ENCODE measurements around the gene CRKL. TPM values are rescaled to one million over a fixed set of nuclear protein-coding genes. Genes with fewer than 3 reads are reported as not detected.

Gene CRKL
- total RNA-seq, result 55.5 TPM
- long read RNA-seq, full-length matches to known transcripts, result 29 of 50 reads
- long read RNA-seq, partial matches to known transcripts, result 19 of 50 reads
- long read RNA-seq, other reads (novel, unspliced or antisense), result 2 of 50 reads

GRCh38 chr22:20916916-20917810 lies at the start of gene CRKL:
Gene CRKL (plus strand): TSS chr22:20917407. CDS start chr22:20917935, 528 bp downstream.
- DNase-seq (ENCODE audit: low spot score), result peak; percentile 99
- intact Hi-C loops (cut with DNase I), result loop anchor here (1.0 to 5.0 kb wide), 3 partner anchors 60 to 85 kb away; partner anchors contain the start of genes LZTR1, PI4KA, SNAP29 and THAP7

DNA sequence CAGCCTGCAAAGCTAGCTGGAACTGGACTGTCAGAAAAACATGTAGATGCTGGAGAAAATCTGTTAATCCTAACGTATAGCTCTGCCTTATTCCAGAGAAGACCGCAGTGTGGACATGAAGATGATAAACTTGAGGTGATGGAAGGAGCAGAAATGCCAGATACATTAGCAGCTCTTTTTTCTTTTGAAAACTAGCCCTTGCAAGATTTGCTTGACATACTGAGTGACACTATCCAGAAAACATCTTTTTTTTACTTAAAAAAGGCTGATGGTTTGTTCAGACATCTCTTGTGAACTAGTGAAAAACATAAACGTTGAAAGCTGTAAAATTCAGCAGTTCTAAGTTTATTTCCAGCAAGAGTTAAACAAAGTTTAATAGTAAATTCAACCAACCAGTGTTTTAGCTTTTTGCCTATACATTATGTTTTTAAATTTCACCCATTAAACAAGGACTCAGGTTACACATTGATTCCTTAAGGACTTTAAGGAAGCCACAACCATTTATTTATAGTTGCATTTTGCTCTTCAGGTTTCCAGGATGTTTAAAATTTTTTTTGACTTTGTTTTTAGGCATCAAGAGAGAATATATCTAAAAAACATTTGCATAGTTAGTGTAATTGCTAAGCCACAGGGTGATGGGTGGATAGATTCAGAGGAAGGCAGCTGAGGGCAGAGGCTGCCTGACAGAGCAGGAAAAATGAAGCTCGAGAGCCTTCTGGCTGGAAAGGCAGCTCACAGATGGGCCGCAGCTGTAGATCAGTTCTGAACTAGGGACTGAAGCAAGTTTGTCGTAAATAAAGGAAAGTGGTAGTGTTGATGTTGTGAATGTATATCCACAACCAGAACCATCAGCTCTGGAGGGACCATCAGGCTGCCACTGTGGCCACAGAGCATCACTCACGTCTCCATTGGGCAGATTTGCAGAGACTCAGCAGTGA lies 48.9 kb upstream of the CRKL start:
- intact Hi-C loops (cut with DNase I), result no loop called here
- DNase-seq (ENCODE audit: low spot score), result no peak

GRCh38 chr22:20869234-20869633 lies 48.0 kb upstream of the CRKL start:
- DNase-seq (ENCODE audit: low spot score), result no peak
- intact Hi-C loops (cut with DNase I), result no loop called here

DNA sequence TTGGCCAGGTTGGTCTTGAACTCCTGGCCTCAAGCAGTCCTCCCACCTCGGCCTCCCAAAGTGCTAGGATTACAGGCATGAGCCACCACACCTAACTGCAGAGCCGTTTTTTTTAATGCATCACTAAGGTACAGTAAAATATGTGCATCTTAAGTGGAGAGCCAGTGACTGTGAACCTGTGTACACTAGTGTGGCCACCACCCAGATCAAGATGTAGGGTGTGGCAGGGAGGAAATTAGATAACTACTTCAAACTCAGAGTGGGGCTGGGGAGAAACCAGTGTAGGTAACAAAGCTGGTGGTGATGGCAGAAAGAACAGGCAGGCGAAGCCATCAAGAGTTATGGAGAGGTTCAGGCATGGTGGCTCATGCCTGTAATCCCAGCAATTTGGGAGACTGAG lies 44.0 kb upstream of the CRKL start:
- intact Hi-C loops (cut with DNase I), result no loop called here

DNA sequence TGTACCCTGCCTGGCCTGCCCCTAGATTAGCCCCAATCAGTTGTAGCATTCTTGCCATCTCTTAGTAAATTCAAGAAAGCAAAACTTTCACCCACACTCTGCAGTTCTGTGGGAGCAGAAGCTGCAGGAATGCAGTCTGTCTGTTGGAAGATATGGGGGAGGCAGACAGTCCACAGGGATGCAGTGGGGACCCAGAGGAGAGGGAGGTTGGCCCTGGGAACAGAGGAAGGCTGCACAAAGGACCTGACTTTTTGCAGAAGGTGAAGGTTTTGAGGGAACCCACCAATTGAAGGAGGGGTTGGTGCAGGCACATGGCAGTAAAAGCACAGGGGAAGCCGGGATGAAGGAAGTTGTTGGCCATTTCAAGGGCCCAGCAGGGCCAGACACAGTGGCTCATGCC lies 41.9 kb upstream of the CRKL start:
- DNase-seq (ENCODE audit: low spot score), result no peak
- intact Hi-C loops (cut with DNase I), result no loop called here

More for the DNA sequence above, 44.0 kb upstream of the CRKL start:
- DNase-seq (ENCODE audit: low spot score), result no peak

GRCh38 chr22:20877715-20878114 lies 39.5 kb upstream of the CRKL start:
- no peak for DNase-seq (ENCODE audit: low spot score)
- intact Hi-C loops (cut with DNase I), result no loop called here

DNA sequence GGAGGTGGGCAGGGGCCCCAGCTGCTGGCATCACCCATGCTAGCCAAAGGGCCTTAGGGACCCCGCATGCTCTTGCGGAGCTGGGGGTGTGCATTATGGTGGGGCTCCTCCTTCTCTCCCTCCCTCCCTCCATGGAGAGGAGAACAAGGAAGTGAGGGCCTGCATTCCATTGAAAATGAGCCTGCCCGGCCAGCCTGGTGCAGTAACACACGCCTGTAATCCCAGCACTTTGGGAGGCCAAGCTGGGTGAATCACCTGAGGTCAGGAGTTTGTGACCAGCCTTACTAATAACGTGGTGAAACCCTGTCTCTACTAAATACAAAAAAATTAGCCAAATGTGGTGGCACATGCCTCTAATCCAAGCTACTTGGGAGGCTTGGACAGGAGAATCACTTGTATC lies 36.0 kb upstream of the CRKL start:
- intact Hi-C loops (cut with DNase I), result loop anchor here (10.0 kb wide), 1 partner anchor 224 kb away; no protein-coding TSS in a partner anchor

DNA sequence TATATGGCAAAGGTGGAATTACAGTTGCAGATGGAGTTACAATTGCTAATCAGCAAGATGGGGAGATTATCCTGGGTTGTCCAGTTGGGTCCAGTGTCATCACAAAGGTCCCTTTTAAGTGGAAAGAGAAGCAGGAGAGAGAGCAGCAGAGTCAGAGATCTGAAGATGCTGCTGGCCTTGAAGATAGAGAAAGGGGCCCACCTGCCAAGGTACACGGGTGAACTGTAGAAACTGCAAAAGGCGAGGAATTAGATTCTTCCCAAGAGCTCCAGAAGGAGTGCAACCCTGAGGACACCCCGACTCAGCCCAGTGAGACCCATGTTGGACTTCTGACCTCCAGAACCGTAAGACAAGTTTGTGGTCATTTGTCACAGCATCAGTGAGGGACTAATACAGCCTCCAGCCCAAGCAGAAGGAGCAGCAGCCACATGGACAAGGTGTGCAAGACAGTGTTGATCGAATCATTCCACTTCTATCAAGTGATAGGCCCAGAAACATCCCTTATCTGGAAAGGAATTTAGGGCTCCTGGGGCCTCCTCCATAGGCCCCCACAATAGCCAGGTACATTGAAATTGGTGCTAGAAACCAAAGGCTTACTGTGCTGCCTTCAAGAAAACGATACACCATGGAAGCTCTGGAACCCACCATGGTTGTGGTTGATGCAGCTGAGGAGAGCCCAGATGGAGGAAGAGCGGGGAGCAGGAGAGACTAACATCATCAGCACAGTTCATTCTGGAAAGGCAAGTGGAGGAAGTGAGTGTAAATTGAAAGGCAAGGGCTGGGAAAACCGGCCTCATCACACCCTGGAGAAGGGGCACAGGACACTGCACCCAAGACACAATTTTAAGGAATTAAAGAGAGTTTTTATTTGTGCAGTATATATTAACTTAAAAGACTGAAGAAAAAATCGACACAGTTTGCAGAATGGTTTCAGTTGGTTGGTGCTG lies 35.1 kb upstream of the CRKL start:
- no peak for DNase-seq (ENCODE audit: low spot score)
- intact Hi-C loops (cut with DNase I), result loop anchor here (10.0 kb wide), 1 partner anchor 223 kb away; no protein-coding TSS in a partner anchor

More for the DNA sequence above, 36.0 kb upstream of the CRKL start:
- DNase-seq (ENCODE audit: low spot score), result no peak

GRCh38 chr22:20882855-20883254 lies 34.4 kb upstream of the CRKL start:
- DNase-seq (ENCODE audit: low spot score), result no peak
- intact Hi-C loops (cut with DNase I), result loop anchor here (10.0 kb wide), 1 partner anchor 222 kb away; no protein-coding TSS in a partner anchor

DNA sequence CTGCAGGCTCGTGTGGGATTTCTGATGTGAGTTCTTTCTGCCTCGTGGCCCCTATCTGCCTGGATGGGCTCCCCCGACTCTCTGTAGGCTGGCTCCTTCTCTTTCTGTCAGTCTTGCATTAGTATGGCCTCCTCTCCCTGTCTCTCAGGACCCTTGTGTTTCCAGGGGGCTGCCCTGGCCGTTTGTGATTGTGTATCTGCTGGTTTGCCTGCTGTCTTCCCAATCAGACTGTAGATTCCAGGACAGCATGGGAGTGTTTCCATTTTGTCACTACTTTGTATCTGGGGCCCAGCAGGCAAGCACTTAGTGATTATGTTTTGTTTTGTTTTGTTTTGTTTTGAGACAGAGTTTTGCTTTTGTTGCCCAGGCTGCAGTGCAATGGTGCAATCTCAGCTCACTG lies 32.8 kb upstream of the CRKL start:
- intact Hi-C loops (cut with DNase I), result loop anchor here (10.0 kb wide), 1 partner anchor 220 kb away; no protein-coding TSS in a partner anchor

GRCh38 chr22:20885017-20885556 lies 32.1 kb upstream of the CRKL start:
- intact Hi-C loops (cut with DNase I), result loop anchor here (10.0 kb wide), 1 partner anchor 220 kb away; no protein-coding TSS in a partner anchor
- no peak for DNase-seq (ENCODE audit: low spot score)

More for the DNA sequence above, 32.8 kb upstream of the CRKL start:
- DNase-seq (ENCODE audit: low spot score), result no peak

- peak; percentile 91 for DNase-seq (ENCODE audit: low spot score)
- intact Hi-C loops (cut with DNase I), result loop anchor here (10.0 kb wide), 1 partner anchor 219 kb away; no protein-coding TSS in a partner anchor
Measured at GRCh38 chr22:20885557-20886323, 31.5 kb upstream of the CRKL start.

DNA sequence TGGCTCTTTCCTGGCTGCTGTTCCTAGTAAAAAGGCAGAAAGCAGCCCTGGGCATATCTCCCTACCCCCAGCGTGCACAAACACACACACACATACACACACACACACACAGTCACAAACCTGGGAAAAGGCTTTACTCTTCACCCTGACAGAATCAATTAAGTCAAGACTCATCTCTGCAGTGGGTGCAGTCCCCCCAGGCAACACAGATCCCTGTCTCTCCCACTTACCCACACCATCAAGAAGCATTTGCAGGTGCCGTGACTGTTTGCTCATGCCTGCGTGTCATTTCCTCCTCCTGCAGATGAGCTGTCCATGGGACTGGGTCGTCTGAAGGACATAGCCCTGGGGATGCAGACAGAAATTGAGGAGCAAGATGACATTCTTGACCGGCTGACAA lies 29.8 kb upstream of the CRKL start:
- DNase-seq (ENCODE audit: low spot score), result no peak
- intact Hi-C loops (cut with DNase I), result loop anchor here (10.0 kb wide), 1 partner anchor 217 kb away; no protein-coding TSS in a partner anchor

DNA sequence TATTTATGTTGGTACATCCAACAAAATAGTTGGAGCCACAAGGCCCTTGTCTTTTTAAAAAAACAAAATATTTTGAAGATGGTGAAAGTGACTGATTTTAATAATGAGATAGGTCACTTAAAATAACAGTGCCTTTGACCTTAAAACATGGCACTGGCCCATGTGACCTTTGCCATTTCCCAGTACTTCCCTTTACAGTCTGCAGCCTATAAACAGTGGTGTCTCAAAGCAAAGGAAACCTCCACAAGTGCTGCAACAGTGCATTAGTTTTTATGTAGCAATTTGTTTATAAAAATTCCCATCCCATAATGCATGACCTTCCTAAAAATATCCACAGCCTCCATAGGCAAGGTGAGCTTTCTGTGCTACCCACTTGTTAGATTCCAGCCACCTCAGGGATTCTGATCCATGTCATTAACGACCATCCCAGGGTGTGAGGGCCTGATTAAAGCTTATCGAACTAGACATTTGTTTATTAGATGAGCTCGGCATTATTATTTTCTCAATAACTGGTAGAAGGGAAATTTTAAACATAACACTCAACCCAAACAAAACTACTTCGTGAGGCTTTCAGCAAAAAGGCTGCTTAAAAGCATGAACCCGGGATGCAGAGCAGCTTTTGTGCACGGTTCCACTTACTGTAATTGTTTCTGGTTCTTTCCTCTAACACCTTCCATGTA lies 28.0 kb upstream of the CRKL start:
- intact Hi-C loops (cut with DNase I), result loop anchor here (10.0 kb wide), 1 partner anchor 216 kb away; no protein-coding TSS in a partner anchor
- DNase-seq (ENCODE audit: low spot score), result no peak

DNA sequence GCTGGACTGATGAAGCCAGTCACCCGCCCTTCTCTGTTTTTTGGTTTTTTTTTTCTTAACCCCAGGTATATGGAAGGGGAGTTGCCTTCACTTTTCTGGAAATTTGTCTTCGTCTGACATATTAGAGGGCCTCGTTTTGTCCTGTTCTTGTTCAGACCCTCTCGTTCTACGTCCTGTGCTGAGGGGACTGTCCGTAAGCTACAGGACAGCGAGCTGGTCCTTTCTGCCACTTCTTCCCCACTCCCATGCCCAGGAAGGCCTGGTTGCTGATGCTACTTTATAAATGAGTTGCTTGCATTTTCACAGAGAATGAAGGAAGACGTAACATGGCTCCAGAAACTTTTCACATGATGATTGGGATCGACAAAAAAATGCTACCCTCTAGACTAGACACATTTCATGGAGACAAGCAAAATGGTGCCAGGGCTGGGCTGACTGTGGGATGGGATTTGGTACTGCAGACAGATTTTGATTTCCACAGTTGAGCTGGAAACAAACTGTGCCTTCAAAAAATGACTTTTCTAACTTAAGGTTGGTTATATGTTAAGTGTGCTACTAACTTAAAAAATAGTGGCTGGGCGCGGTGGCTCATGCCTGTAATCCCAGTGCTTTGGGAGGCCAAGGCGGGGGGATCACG lies 27.2 kb upstream of the CRKL start:
- no peak for DNase-seq (ENCODE audit: low spot score)
- intact Hi-C loops (cut with DNase I), result loop anchor here (10.0 kb wide), 1 partner anchor 215 kb away; no protein-coding TSS in a partner anchor

DNA sequence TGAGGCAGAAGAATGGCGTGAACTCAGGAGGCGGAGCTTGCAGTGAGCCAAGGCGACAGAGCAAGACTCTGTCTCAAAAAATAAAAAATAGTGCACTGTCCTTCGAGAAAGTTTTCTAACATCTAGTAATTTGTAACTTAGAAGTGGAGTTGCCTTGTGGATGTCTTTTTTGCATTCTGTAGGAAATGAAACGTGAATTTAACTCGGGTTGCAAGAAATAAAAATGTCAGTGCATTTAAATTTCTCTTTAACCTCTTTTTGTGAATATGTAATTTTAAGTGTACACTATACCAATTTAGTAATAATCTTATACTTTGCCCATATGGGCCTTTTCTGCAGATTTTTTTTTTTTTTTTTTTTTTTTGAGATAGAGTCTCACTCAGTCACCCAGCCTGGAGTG lies 26.2 kb upstream of the CRKL start:
- intact Hi-C loops (cut with DNase I), result no loop called here

More for the DNA sequence above, 26.2 kb upstream of the CRKL start:
- no peak for DNase-seq (ENCODE audit: low spot score)
